Endothelial cell of umbilical vein (primary cell): ENCODE measurements around the gene MDFI. TPM values are rescaled to one million over a fixed set of nuclear protein-coding genes. Genes with fewer than 3 reads are reported as not detected.

Experiments
- Bru-seq: library from RNA; stranded (reverse); fragments of 400-500 nt; gene quantifications from one replicate; lab custom pipeline; 2021; lab: Mats Ljungman, UMichigan
- BruChase-seq, 2 experiments: library from RNA; stranded (reverse); fragments of 400-500 nt; gene quantifications; one replicate each; lab custom pipeline; 2021; lab: Mats Ljungman, UMichigan
- BruUV-seq: library from RNA; stranded (reverse); fragments of 400-500 nt; replicated peaks from 2 replicates; lab custom pipeline; 2021; lab: Mats Ljungman, UMichigan
- CTCF ChIA-PET: fragments of 300-600, 350-600 bp; sonication (Branson Sonifier 250); formaldehyde crosslinking; loops from one replicate; lab custom pipeline; 2021; ENCODE audit warnings: antibody characterized with exemption, inconsistent platforms; lab: Charles Lee
- POLR2A ChIA-PET: fragments of 300-600, 350-600 bp; sonication (Branson Sonifier 250); formaldehyde crosslinking; loops from one replicate; lab custom pipeline; 2021; ENCODE audit warnings: antibody characterized with exemption, inconsistent platforms; lab: Charles Lee
- DNase-seq: peaks from one replicate; pipeline ENCODE4 v3.0.0-alpha.2; 2011; ENCODE audit warnings: low read depth, low spot score
- FAIRE-seq: peaks from 2 replicates; lab custom pipeline; 2011; peaks lifted over from hg19 to GRCh38; lab: Jason Lieb, UNC
- H2AFZ ChIP-seq: 2 replicates; pipeline ENCODE4 v1.6.0; 2012; ENCODE audit warnings: low read depth, low read length, control low read depth, inconsistent platforms
- H3K27ac ChIP-seq: 2 replicates; pipeline ENCODE4 v1.5.1; 2011; ENCODE audit warnings: low read depth, mild to moderate bottlenecking, control low read depth, low read length, moderate library complexity; ENCODE audit not compliant: insufficient read depth
- H3K27me3 ChIP-seq, 2 experiments: 2 replicates each; pipeline versions ENCODE4 v1.6.0 to v1.6.1; 2011; ENCODE audit warnings: low read length in 2 of 2, mixed read lengths in 1 of 2; ENCODE audit not compliant: control insufficient read depth in 2 of 2, insufficient read depth in 2 of 2
- H3K36me3 ChIP-seq, 2 experiments: 2 replicates in 1 of 2; 3 replicates in 1 of 2; pipeline ENCODE4 v1.5.1; 2011; ENCODE audit warnings: low read length in 2 of 2, mild to moderate bottlenecking in 1 of 2, moderate library complexity in 1 of 2; ENCODE audit not compliant: control insufficient read depth in 2 of 2, insufficient read depth in 2 of 2; ENCODE audit errors: extremely low read depth in 1 of 2
- H3K4me1 ChIP-seq: 3 replicates; pipeline ENCODE4 v1.5.1; 2011; ENCODE audit warnings: mild to moderate bottlenecking, low read length; ENCODE audit not compliant: control insufficient read depth, insufficient read depth; ENCODE audit errors: extremely low read depth
- H3K4me2 ChIP-seq: 2 replicates; pipeline ENCODE4 v1.6.1; 2011; ENCODE audit warnings: low read length, control low read depth, mixed read lengths; ENCODE audit not compliant: insufficient read depth
- H3K4me3 ChIP-seq, 3 experiments: fragments of 200-600 bp in 1 of 3; sonication (generic), shearing (Covaris generic) in 1 of 3; replicated peaks in 1 of 3; 2 replicates each; pipeline ENCODE4 v1.5.1; 2011 to 2016; ENCODE audit warnings: control low read depth in 3 of 3, low read length in 3 of 3, mild to moderate bottlenecking in 2 of 3, inconsistent platforms in 1 of 3, low read depth in 1 of 3, moderate library complexity in 1 of 3; ENCODE audit not compliant: insufficient read depth in 1 of 3
- H3K79me2 ChIP-seq: 2 replicates; pipeline ENCODE4 v1.6.0; 2012; ENCODE audit warnings: low read length, inconsistent platforms; ENCODE audit not compliant: control insufficient read depth, insufficient read depth
- H3K9ac ChIP-seq: replicated peaks from 2 replicates; pipeline ENCODE3; 2011; ENCODE audit warnings: low read length, control low read depth; ENCODE audit not compliant: insufficient read depth; ENCODE audit errors: extremely low read depth
- H3K9me1 ChIP-seq: replicated peaks from 3 replicates; pipeline ENCODE4 v1.6.0; 2011; ENCODE audit warnings: mild to moderate bottlenecking, low read length; ENCODE audit not compliant: control insufficient read depth, insufficient read depth; ENCODE audit errors: extremely low read depth
- H3K9me3 ChIP-seq: replicated peaks from 2 replicates; pipeline ENCODE4 v1.5.1; 2012; ENCODE audit warnings: low read length, inconsistent platforms; ENCODE audit not compliant: control insufficient read depth, insufficient read depth
- H4K20me1 ChIP-seq: replicated peaks from 2 replicates; pipeline ENCODE3; 2011; ENCODE audit warnings: mild to moderate bottlenecking, low read length; ENCODE audit not compliant: control insufficient read depth, insufficient read depth; ENCODE audit errors: extremely low read depth
- EZH2 ChIP-seq: IDR thresholded peaks from 2 replicates; pipeline ENCODE4 v1.6.1; 2012; ENCODE audit warnings: borderline replicate concordance, low read depth, mild to moderate bottlenecking, moderate library complexity, low read length, inconsistent platforms; ENCODE audit not compliant: severe bottlenecking
- FOS ChIP-seq: IDR thresholded peaks from 2 replicates; pipeline ENCODE4 v1.6.1; 2011; ENCODE audit warnings: mild to moderate bottlenecking, low read length, moderate library complexity, borderline replicate concordance; ENCODE audit not compliant: insufficient read depth
- GATA2 ChIP-seq: IDR thresholded peaks from 2 replicates; pipeline ENCODE4 v1.7.0; 2011; ENCODE audit warnings: low read depth, mild to moderate bottlenecking, moderate library complexity, mixed read lengths, low read length; ENCODE audit not compliant: insufficient read length, insufficient read depth
- MYC ChIP-seq: IDR thresholded peaks from one replicate; pipeline ENCODE4 v1.6.1; 2011; ENCODE audit warnings: mild to moderate bottlenecking, low read depth, low read length
- POLR2A ChIP-seq: IDR thresholded peaks from 2 replicates; pipeline ENCODE4 v1.6.1; 2012; ENCODE audit warnings: low read depth, mild to moderate bottlenecking, control low read depth, low read length
- POLR2AphosphoS5 ChIP-seq: IDR thresholded peaks from 2 replicates; pipeline ENCODE4 v1.6.1; 2012; ENCODE audit warnings: low read depth, mild to moderate bottlenecking, control low read depth, low read length, moderate library complexity; ENCODE audit not compliant: insufficient read depth
- dilution Hi-C: fragments of 300-500 bp; cut with MboI; formaldehyde crosslinking; loops from one replicate; pipeline ENCODE4 v1.15.0; 2019; ENCODE audit warnings: low sequenced_read_pairs; ENCODE audit not compliant: extremely low pct_ligation_motif_present
- intact Hi-C: fragments of 100-400 bp; cut with micrococcal nuclease; formaldehyde crosslinking; loops from one replicate; pipeline ENCODE4 v1.10.0; 2022
- long read RNA-seq: library from polyadenylated mRNA; stranded (forward); transcript quantifications from one replicate; pipeline ENCODE4 v2.0.0, GENCODE V29; 2021
- polyA minus RNA-seq, 3 experiments: library from RNA; depleted of rRNA, polyadenylated mRNA; stranded (reverse); fragments of >200 nt; gene quantifications; 1 replicate in 1 of 3; 2 replicates in 2 of 3; pipeline ENCODE4 v1.2.3, GENCODE V29; 2011
- polyA plus RNA-seq, 4 experiments: library from polyadenylated mRNA; depleted of rRNA in 3 of 4; stranded (reverse) in 3 of 4; unstranded in 1 of 4; fragments of >200 nt; gene quantifications; 2 replicates each; pipeline versions ENCODE4 v1.2.1 to v1.2.3, GENCODE V29; 2011 to 2012; ENCODE audit warnings: missing spikeins in 1 of 4
- total RNA-seq: library from RNA; stranded (reverse); gene quantifications from 2 replicates; pipeline ENCODE4 v1.2.3, GENCODE V29; 2021

The MDFI gene
- total RNA-seq = 32.4 and 45.8 TPM in 2 replicates
- polyA plus RNA-seq = 74.1 and 81.6 TPM in 2 replicates
- polyA plus RNA-seq (2011; cell fraction: cytosol; rRNA removed) = 60.0 and 83.2 TPM in 2 replicates
- 54.1 and 56.1 TPM in 2 replicates for polyA plus RNA-seq (2011; cell fraction: nucleus; rRNA removed)
- 20.0 and 24.3 TPM in 2 replicates for polyA plus RNA-seq (2012)
- 17.4 and 25.5 TPM in 2 replicates for polyA minus RNA-seq
- not detected for polyA minus RNA-seq (2011; cell fraction: cytosol; rRNA and poly(A)+ RNA removed)
- polyA minus RNA-seq (2011; cell fraction: nucleus; rRNA and poly(A)+ RNA removed) = 8.0 and 14.1 TPM in 2 replicates
- Bru-seq, nascent RNA = percentile 48 among the genes with signal in this experiment
- BruChase-seq, experiment 1, labeled RNA remaining after a 6-hour chase = percentile 54 among the genes with signal in this experiment
- BruChase-seq, experiment 2, labeled RNA remaining after a 2-hour chase = percentile 54 among the genes with signal in this experiment
- long read RNA-seq, partial matches to known transcripts = 0 of 3 reads
- long read RNA-seq, other reads (novel, unspliced or antisense) = 3 of 3 reads

DNA sequence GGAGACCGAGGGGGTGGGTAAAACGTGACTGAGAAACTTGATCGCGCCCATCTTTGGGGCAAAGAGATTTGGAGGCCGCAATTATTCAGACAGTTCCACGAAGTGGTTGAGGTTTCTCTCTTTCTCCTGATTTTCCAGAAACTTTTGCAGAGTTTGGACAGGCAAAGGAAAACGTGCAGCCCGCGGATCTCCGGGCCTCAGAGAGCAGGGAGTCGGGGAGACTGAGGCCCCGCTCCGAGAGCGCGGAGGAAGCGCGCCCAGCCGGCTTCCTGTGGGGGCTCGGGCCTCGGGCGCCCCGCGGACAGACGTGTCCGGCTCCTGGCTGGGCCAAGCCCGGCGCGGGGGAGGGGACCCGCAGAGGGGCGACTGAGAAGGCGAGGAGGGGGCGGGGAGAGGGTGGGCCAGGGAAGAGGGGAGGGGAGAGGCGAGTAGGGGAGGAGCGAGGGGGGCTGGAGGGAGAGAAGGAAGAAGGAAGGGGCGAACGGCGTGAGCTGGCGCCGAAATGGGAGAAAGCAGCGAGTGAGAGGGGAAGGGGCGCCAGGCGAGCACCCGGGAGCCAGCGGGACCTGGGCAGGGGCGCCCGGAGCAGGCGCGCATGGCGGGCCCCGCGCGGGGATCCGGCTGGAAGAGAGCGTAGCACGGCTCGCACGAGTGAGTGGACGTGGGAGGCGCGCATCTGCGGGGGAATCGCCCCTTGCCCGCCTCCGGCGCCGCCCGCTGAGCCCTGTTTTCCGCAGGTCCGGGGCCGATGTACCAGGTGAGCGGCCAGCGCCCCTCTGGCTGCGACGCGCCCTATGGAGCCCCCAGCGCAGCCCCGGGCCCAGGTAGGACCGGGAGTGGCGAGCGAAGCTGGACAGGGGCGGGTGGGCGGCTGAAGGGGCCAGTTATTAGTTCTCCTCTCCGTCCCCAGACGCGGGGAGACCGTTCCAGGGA, at the start of gene MDFI:
Gene MDFI, plus strand, starts transcription at position 467 of the 933 bp plus-strand sequence. Its CDS starts 282 bp downstream, at position 749.
- Histone ChIP-seq H3K36me3 (no peaks in the 10 kb centered on the region), H2AFZ (peak within 1 kb of the TSS; percentile 69)

More for the DNA sequence above, at the start of gene MDFI:
- ChIA-PET CTCF (interaction anchor here (1.0 to 2.6 kb wide), 4 partner anchors 15 to 36 kb away, joined by 3 to 13 read pairs (median 5); no protein-coding TSS in a partner anchor), POLR2A (no interaction called here)
- peak; percentile 41 for DNase-seq
- peak within 1 kb of the TSS; percentile 27 to 66 (median 55) for H3K4me3 ChIP-seq
- no TSS peak for BruUV-seq
- dilution Hi-C loops (no loop called here), intact Hi-C loops (loop anchor here (1.0 to 2.0 kb wide), 2 partner anchors 17 to 35 kb away; no protein-coding TSS in a partner anchor)
- H3K4me2 ChIP-seq = peak within 1 kb of the TSS; percentile 66
- no peaks in the 10 kb centered on the region for H4K20me1 ChIP-seq
- H3K9ac ChIP-seq = peak within 1 kb of the TSS; percentile 51
- peak; percentile 43 for TF ChIP-seq POLR2AphosphoS5
- no peak for TF ChIP-seq POLR2A
- no peak for TF ChIP-seq MYC
- TF ChIP-seq FOS = no peak
- no peak for TF ChIP-seq GATA2
- TF ChIP-seq EZH2 = no peak
- peak; percentile 33 for FAIRE-seq
- H3K4me1 ChIP-seq = peaks cover 32% of the 10 kb centered on the region
- H3K9me1 ChIP-seq = no peaks in the 10 kb centered on the region
- no peaks in the 10 kb centered on the region for H3K79me2 ChIP-seq
- H3K27ac ChIP-seq = peak within 1 kb of the TSS; percentile 30
- H3K9me3 ChIP-seq = no peaks in the 10 kb centered on the region
- no peaks in the 10 kb centered on the region for H3K27me3 ChIP-seq
